ENCODE measurements around the gene NPAS3.

GRCh38 chr14:33120341-33120740 is 181.7 kb downstream of the NPAS3 start:
- TF ChIP-seq, protein P1, sequence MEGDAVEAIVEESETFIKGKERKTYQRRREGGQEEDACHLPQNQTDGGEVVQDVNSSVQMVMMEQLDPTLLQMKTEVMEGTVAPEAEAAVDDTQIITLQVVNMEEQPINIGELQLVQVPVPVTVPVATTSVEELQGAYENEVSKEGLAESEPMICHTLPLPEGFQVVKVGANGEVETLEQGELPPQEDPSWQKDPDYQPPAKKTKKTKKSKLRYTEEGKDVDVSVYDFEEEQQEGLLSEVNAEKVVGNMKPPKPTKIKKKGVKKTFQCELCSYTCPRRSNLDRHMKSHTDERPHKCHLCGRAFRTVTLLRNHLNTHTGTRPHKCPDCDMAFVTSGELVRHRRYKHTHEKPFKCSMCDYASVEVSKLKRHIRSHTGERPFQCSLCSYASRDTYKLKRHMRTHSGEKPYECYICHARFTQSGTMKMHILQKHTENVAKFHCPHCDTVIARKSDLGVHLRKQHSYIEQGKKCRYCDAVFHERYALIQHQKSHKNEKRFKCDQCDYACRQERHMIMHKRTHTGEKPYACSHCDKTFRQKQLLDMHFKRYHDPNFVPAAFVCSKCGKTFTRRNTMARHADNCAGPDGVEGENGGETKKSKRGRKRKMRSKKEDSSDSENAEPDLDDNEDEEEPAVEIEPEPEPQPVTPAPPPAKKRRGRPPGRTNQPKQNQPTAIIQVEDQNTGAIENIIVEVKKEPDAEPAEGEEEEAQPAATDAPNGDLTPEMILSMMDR (IDR thresholded peaks at IDR 0.05): no peak
- TF ChIP-seq POLR2A (IDR thresholded peaks at IDR 0.05): no peak
